ENCODE results near the gene SUN3. TPM values are rescaled to one million over a fixed set of nuclear protein-coding genes. Genes with fewer than 3 reads are reported as not detected.

The SUN3 gene
- polyA plus RNA-seq, 2 of the 4 experiments (the other 2 are of a cell fraction): not detected

DNA sequence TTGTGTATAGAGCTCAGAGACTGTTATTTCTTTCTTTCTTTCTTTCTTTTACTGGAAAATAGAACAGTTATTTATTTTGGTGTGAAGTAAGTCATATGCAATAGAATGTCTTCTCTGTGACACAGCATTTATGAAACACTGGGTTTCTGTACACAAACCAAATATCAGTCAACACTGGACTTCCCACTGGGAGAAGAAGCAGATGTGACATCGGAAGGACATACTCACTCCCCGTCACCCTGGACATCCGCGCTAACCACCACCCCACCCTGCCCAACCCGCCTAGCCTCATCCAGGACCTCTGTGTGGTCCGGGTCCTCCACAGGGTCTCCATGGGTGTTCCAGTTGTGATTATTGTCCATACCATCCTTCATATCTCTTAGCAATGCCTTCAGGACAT lies 22.0 kb downstream of the SUN3 start:
- H3K27ac ChIP-seq: no peak overlapping the region
- TF ChIP-seq RNF2 (IDR thresholded peaks at IDR 0.05; ENCODE audit: borderline replicate concordance, low read depth): no peak
- TF ChIP-seq RFX5 (IDR thresholded peaks at IDR 0.05): no peak
- TF ChIP-seq ZNF302 (CRISPR knock-in tag; IDR thresholded peaks at IDR 0.05): no peak
- no peak for TF ChIP-seq ZFP36 (IDR thresholded peaks at IDR 0.05; ENCODE audit: borderline replicate concordance, partially characterized antibody)
- TF ChIP-seq, protein P1, sequence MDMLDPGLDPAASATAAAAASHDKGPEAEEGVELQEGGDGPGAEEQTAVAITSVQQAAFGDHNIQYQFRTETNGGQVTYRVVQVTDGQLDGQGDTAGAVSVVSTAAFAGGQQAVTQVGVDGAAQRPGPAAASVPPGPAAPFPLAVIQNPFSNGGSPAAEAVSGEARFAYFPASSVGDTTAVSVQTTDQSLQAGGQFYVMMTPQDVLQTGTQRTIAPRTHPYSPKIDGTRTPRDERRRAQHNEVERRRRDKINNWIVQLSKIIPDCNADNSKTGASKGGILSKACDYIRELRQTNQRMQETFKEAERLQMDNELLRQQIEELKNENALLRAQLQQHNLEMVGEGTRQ (IDR thresholded peaks at IDR 0.05): no peak
- no peak for TF ChIP-seq CBX2 (IDR thresholded peaks at IDR 0.05; ENCODE audit: borderline replicate concordance, low read depth)
- TF ChIP-seq RARB (CRISPR knock-in tag; IDR thresholded peaks at IDR 0.05): no peak
- TF ChIP-seq NR3C1 (IDR thresholded peaks at IDR 0.05): no peak
- TF ChIP-seq, protein P2, sequence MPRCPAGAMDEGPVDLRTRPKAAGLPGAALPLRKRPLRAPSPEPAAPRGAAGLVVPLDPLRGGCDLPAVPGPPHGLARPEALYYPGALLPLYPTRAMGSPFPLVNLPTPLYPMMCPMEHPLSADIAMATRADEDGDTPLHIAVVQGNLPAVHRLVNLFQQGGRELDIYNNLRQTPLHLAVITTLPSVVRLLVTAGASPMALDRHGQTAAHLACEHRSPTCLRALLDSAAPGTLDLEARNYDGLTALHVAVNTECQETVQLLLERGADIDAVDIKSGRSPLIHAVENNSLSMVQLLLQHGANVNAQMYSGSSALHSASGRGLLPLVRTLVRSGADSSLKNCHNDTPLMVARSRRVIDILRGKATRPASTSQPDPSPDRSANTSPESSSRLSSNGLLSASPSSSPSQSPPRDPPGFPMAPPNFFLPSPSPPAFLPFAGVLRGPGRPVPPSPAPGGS (IDR thresholded peaks at IDR 0.05): no peak
- no peak for DNase-seq (ENCODE audit: low read depth in 1 of 2, low spot score in 1 of 2)
- no peak overlapping the region for H3K4me3 ChIP-seq
- 60% methylated on average over 5 of the region's 6 CpGs for WGBS (ENCODE audit: missing lambda C conversion rate)
- no peak for FAIRE-seq
- no peak overlapping the region for H3K4me2 ChIP-seq
- POLR2A ChIA-PET: no interaction called here
- no peaks in the 10 kb centered on the region for H3K4me1 ChIP-seq
- CTCF ChIA-PET: interaction anchor here (1.6 to 2.1 kb wide), 2 partner anchors 35 to 103 kb away, joined by 5 to 8 read pairs; no protein-coding TSS in a partner anchor
- 0 out of 3 replicates have a peak, but pooled peaks cover 5% of the 10 kb centered on the region for H3K9me3 ChIP-seq
- no peak for ATAC-seq

DNA sequence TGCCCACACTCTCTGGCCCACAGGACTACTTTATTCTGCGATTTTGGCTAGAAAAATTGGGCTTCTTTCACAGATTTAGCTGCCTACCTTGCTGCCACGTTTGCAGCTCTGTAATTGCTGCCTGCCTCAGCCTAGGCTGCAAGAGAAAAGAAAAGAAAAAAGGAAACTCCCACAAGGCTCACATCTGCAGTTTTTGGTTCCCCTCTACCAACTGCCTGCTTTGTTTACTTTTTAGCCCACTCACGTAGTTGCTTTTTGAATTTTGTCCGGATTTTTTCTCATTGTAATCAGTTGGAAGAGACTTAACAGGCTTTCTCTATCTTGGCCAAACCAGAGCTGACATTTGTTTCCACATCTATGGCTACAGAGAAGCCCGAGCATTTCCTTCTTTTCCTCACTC lies 24.3 kb downstream of the SUN3 start:
- Histone ChIP-seq H3K4me1 (peaks cover 4% of the 10 kb centered on the region; the same call in 2 of the 3 replicates), H3K4me2 (no peak overlapping the region), H3K9me3 (0 out of 3 replicates have a peak, but pooled peaks cover 5% of the 10 kb centered on the region), H3K27ac (no peak overlapping the region), H3K4me3 (no peak overlapping the region)
- TF ChIP-seq ZC3H11A (IDR thresholded peaks at IDR 0.05) (no peak), HDAC2 (IDR thresholded peaks at IDR 0.05) (no peak), PHF8 (IDR thresholded peaks at IDR 0.05; ENCODE audit: borderline replicate concordance, low read depth) (no peak), FOSB (CRISPR knock-in tag; IDR thresholded peaks at IDR 0.05) (no peak), ZFP36 (IDR thresholded peaks at IDR 0.05; ENCODE audit: borderline replicate concordance, partially characterized antibody) (no peak), GATA3 (IDR thresholded peaks at IDR 0.05; ENCODE audit: borderline replicate concordance) (no peak), RNF2 (IDR thresholded peaks at IDR 0.05; ENCODE audit: borderline replicate concordance, low read depth) (no peak), JUN (IDR thresholded peaks at IDR 0.05) (no peak), BHLHE40 (IDR thresholded peaks at IDR 0.05; ENCODE audit: low read depth, low read length) (no peak), HOXB5 (CRISPR knock-in tag; IDR thresholded peaks at IDR 0.05) (no peak), POLR2A (IDR thresholded peaks at IDR 0.05; ENCODE audit: low read length) (no peak), RFX5 (IDR thresholded peaks at IDR 0.05) (no peak)
- TF ChIP-seq, protein P1 (IDR thresholded peaks at IDR 0.05): no peak
- TF ChIP-seq, protein P3, sequence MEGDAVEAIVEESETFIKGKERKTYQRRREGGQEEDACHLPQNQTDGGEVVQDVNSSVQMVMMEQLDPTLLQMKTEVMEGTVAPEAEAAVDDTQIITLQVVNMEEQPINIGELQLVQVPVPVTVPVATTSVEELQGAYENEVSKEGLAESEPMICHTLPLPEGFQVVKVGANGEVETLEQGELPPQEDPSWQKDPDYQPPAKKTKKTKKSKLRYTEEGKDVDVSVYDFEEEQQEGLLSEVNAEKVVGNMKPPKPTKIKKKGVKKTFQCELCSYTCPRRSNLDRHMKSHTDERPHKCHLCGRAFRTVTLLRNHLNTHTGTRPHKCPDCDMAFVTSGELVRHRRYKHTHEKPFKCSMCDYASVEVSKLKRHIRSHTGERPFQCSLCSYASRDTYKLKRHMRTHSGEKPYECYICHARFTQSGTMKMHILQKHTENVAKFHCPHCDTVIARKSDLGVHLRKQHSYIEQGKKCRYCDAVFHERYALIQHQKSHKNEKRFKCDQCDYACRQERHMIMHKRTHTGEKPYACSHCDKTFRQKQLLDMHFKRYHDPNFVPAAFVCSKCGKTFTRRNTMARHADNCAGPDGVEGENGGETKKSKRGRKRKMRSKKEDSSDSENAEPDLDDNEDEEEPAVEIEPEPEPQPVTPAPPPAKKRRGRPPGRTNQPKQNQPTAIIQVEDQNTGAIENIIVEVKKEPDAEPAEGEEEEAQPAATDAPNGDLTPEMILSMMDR (IDR thresholded peaks at IDR 0.05): no peak
- TF ChIP-seq, protein P4, sequence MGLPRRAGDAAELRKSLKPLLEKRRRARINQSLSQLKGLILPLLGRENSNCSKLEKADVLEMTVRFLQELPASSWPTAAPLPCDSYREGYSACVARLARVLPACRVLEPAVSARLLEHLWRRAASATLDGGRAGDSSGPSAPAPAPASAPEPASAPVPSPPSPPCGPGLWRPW (IDR thresholded peaks at IDR 0.05): no peak
- POLR2A ChIA-PET: no interaction called here
- DNase-seq (ENCODE audit: low read depth in 1 of 2, low spot score in 1 of 2): no peak
- CTCF ChIA-PET: interaction anchor here (1.8 to 2.2 kb wide), 2 partner anchors 13 to 105 kb away, joined by 5 to 6 read pairs; no protein-coding TSS in a partner anchor
- 24% methylated on average over 5 of the region's 5 CpGs for WGBS (ENCODE audit: missing lambda C conversion rate)
- no peak for ATAC-seq
- FAIRE-seq: no peak

Measured in A549 (cell line).